IMR-90 (cell line): Measurements from ENCODE around the gene ZNF48. TPM values are rescaled to one million over a fixed set of nuclear protein-coding genes. Genes with fewer than 3 reads are reported as not detected.

ENCODE experiments used
- ATAC-seq: fragments of 200-7000 bp; cut with Tn5 transposase; 2 replicates; pipeline ENCODE4 v1.9.1; 2020; ENCODE audit warnings: low read depth, mild to moderate bottlenecking, moderate library complexity
- BruUV-seq: library from RNA; stranded (reverse); fragments of 400-500 nt; replicated peaks from 2 replicates; lab custom pipeline; 2021; lab: Mats Ljungman, UMichigan
- CTCF ChIA-PET: fragments of 300-600 bp; formaldehyde crosslinking; extraction: SDS; loops from one replicate; lab custom pipeline; 2021; ENCODE audit warnings: antibody characterized with exemption; lab: Yijun Ruan, JAX
- POLR2A ChIA-PET: fragments of 300-600 bp; sonication (Branson Sonifier 250); formaldehyde crosslinking; loops from one replicate; lab custom pipeline; 2022; ENCODE audit warnings: antibody characterized with exemption; ENCODE audit not compliant: unreplicated experiment; lab: Charles Lee
- DNase-seq: peaks from one replicate; pipeline ENCODE4 v3.0.0; 2013
- H2AFZ ChIP-seq: replicated peaks from 2 replicates; pipeline ENCODE3; 2013; ENCODE audit warnings: low read length, mild to moderate bottlenecking; ENCODE audit not compliant: poor library complexity
- H2AK5ac ChIP-seq: 2 replicates; pipeline ENCODE4 v1.6.1; 2013; ENCODE audit warnings: low read depth, low read length, inconsistent platforms
- H2AK9ac ChIP-seq: replicated peaks from 2 replicates; pipeline ENCODE3; 2013; ENCODE audit warnings: mild to moderate bottlenecking, low read depth, low read length, moderate library complexity; ENCODE audit not compliant: poor library complexity
- H2BK120ac ChIP-seq: 2 replicates; pipeline ENCODE4 v1.6.1; 2013; ENCODE audit warnings: low read depth, low read length, inconsistent platforms
- H2BK15ac ChIP-seq: 3 replicates; pipeline ENCODE4 v1.6.1; 2013; ENCODE audit warnings: low read depth, low read length, inconsistent platforms
- H2BK20ac ChIP-seq: 2 replicates; pipeline ENCODE4 v1.6.1; 2013; ENCODE audit warnings: low read depth, mild to moderate bottlenecking, inconsistent platforms, low read length, moderate library complexity
- H2BK5ac ChIP-seq: 2 replicates; pipeline ENCODE4 v1.6.1; 2013; ENCODE audit warnings: mild to moderate bottlenecking, low read depth, low read length, inconsistent platforms; ENCODE audit not compliant: poor library complexity, severe bottlenecking
- H3K14ac ChIP-seq: replicated peaks from 2 replicates; pipeline ENCODE4 v1.6.1; 2013; ENCODE audit warnings: low read depth, low read length, inconsistent platforms
- H3K18ac ChIP-seq: 2 replicates; pipeline ENCODE4 v1.6.1; 2013; ENCODE audit warnings: low read depth, low read length, control low read depth
- H3K23ac ChIP-seq: 2 replicates; pipeline ENCODE4 v1.6.1; 2013; ENCODE audit warnings: low read depth, low read length, inconsistent platforms
- H3K27ac ChIP-seq: 2 replicates; pipeline ENCODE4 v1.5.1; 2013; ENCODE audit warnings: mild to moderate bottlenecking, control low read depth, low read length; ENCODE audit not compliant: insufficient read depth
- H3K27me3 ChIP-seq: 2 replicates; pipeline ENCODE4 v1.6.1; 2013; ENCODE audit warnings: low read length; ENCODE audit not compliant: control insufficient read depth, insufficient read depth
- H3K36me3 ChIP-seq: 2 replicates; pipeline ENCODE4 v1.6.1; 2013; ENCODE audit warnings: low read length, mixed read lengths; ENCODE audit not compliant: control insufficient read depth, insufficient read depth
- H3K4ac ChIP-seq: 2 replicates; pipeline ENCODE4 v1.6.1; 2013; ENCODE audit warnings: low read depth, low read length, inconsistent platforms
- H3K4me1 ChIP-seq: 2 replicates; pipeline ENCODE4 v1.6.1; 2013; ENCODE audit warnings: low read length, mixed read lengths; ENCODE audit not compliant: control insufficient read depth, insufficient read depth
- H3K4me2 ChIP-seq: 2 replicates; pipeline ENCODE4 v1.6.1; 2013; ENCODE audit warnings: low read depth, mild to moderate bottlenecking, control low read depth, low read length, moderate library complexity
- H3K4me3 ChIP-seq: 2 replicates; pipeline ENCODE4 v1.5.1; 2013; ENCODE audit warnings: low read depth, mild to moderate bottlenecking, control low read depth, low read length, moderate library complexity; ENCODE audit not compliant: insufficient read depth
- H3K56ac ChIP-seq: 2 replicates; pipeline ENCODE4 v1.6.1; 2013; ENCODE audit warnings: low read length, inconsistent platforms; ENCODE audit not compliant: insufficient read depth; ENCODE audit errors: extremely low read depth
- H3K79me1 ChIP-seq, 2 experiments: 2 replicates each; pipeline ENCODE4 v1.6.1; 2013; ENCODE audit warnings: low read length in 2 of 2, inconsistent platforms in 1 of 2, low read depth in 1 of 2
- H3K9ac ChIP-seq: 2 replicates; pipeline ENCODE4 v1.6.1; 2013; ENCODE audit warnings: low read depth, low read length, control low read depth
- H3K9me1 ChIP-seq: 2 replicates; pipeline ENCODE4 v1.6.1; 2013; ENCODE audit warnings: low read length, inconsistent platforms; ENCODE audit not compliant: insufficient read depth
- H3K9me3 ChIP-seq: 2 replicates; pipeline ENCODE4 v1.6.1; 2013; ENCODE audit warnings: low read length; ENCODE audit not compliant: control insufficient read depth, insufficient read depth
- H4K20me1 ChIP-seq: 2 replicates; pipeline ENCODE4 v1.6.1; 2013; ENCODE audit warnings: low read length, inconsistent platforms; ENCODE audit not compliant: insufficient read depth
- H4K5ac ChIP-seq: 2 replicates; pipeline ENCODE4 v1.6.1; 2013; ENCODE audit warnings: mild to moderate bottlenecking, low read depth, low read length, control low read depth
- H4K8ac ChIP-seq, 2 experiments: 2 replicates each; pipeline ENCODE4 v1.6.1; 2013; ENCODE audit warnings: low read depth in 2 of 2, low read length in 2 of 2, control low read depth in 1 of 2, inconsistent platforms in 1 of 2
- H4K91ac ChIP-seq: 2 replicates; pipeline ENCODE4 v1.6.1; 2013; ENCODE audit warnings: low read depth, low read length, inconsistent platforms; ENCODE audit not compliant: insufficient read depth
- BHLHE40 ChIP-seq: fragments of 150-350 bp; IDR thresholded peaks from 2 replicates; pipeline ENCODE4 v1.6.1; 2016; ENCODE audit warnings: mild to moderate bottlenecking, low read depth, low read length
- CEBPB ChIP-seq: IDR thresholded peaks from 2 replicates; pipeline ENCODE4 v1.6.1; 2012; ENCODE audit warnings: low read depth, low read length, improper control_type of control experiment
- CHD1 ChIP-seq: IDR thresholded peaks from 2 replicates; pipeline ENCODE4 v1.6.1; 2012; ENCODE audit warnings: low read depth, low read length, improper control_type of control experiment
- FOS ChIP-seq: fragments of 150-350 bp; IDR thresholded peaks from 2 replicates; pipeline ENCODE4 v1.6.1; 2016; ENCODE audit warnings: low read depth, low read length
- MAFK ChIP-seq: IDR thresholded peaks from 2 replicates; pipeline ENCODE4 v1.6.1; 2012; ENCODE audit warnings: low read depth, low read length, improper control_type of control experiment
- MAZ ChIP-seq: IDR thresholded peaks from 2 replicates; pipeline ENCODE4 v1.6.1; 2012; ENCODE audit warnings: low read depth, mild to moderate bottlenecking, low read length, improper control_type of control experiment, moderate library complexity, borderline replicate concordance
- NFE2L2 ChIP-seq: fragments of 150-350 bp; IDR thresholded peaks from 2 replicates; pipeline ENCODE4 v1.6.1; 2016; ENCODE audit warnings: low read depth, mild to moderate bottlenecking, low read length
- RAD21 ChIP-seq: IDR thresholded peaks from 2 replicates; pipeline ENCODE4 v1.6.1; 2012; ENCODE audit warnings: low read length, improper control_type of control experiment
- RCOR1 ChIP-seq: IDR thresholded peaks from 2 replicates; pipeline ENCODE4 v1.6.1; 2012; ENCODE audit warnings: mild to moderate bottlenecking, low read length, improper control_type of control experiment; ENCODE audit not compliant: insufficient replicate concordance
- RFX5 ChIP-seq: IDR thresholded peaks from 2 replicates; pipeline ENCODE4 v1.8.0; 2012; ENCODE audit warnings: low read depth, mild to moderate bottlenecking, low read length, moderate library complexity
- SMC3 ChIP-seq: fragments of 150-350 bp; IDR thresholded peaks from 2 replicates; pipeline ENCODE4 v1.6.1; 2016; ENCODE audit warnings: low read depth, mild to moderate bottlenecking, antibody characterized with exemption, low read length, moderate library complexity
- WGBS, 2 experiments: methylation state at CpG; one replicate each; pipeline versions ENCODE4 v1.1.5 to v1.1.7; 2013; ENCODE audit warnings: missing lambda C conversion rate in 2 of 2; ENCODE audit not compliant: insufficient read length in 1 of 2; ENCODE audit errors: extremely low coverage in 2 of 2; 5-methylcytosine and 5-hydroxymethylcytosine counted together
- dilution Hi-C: fragments of 300-500 bp; cut with HindIII; formaldehyde crosslinking; loops from one replicate; pipeline ENCODE4 v1.14.3; 2018; ENCODE audit warnings: low sequenced_read_pairs; ENCODE audit not compliant: unreplicated experiment
- in situ Hi-C: fragments of 300-500 bp; cut with MboI; formaldehyde crosslinking; loops from 3 replicates; pipeline ENCODE4 v1.14.3; 2019; ENCODE audit warnings: low sequenced_read_pairs, inconsistent platforms, mixed read lengths
- intact Hi-C: fragments of 100-400 bp; cut with micrococcal nuclease; formaldehyde crosslinking; loops from 2 replicates; pipeline ENCODE4 v1.10.0; 2022
- polyA plus RNA-seq, 3 experiments: library from polyadenylated mRNA; depleted of rRNA; stranded (reverse); fragments of >200 nt; gene quantifications; 2 replicates each; pipeline ENCODE4 v1.2.3, GENCODE V29; 2012; ENCODE audit warnings: low replicate concordance in 1 of 3
- total RNA-seq: library from RNA; depleted of rRNA; stranded (reverse); fragments of >200 nt; gene quantifications from 2 replicates; pipeline ENCODE4 v1.2.3, GENCODE V29; 2012
- TF ChIP-seq, protein P1 (sequence below): fragments of 150-350 bp; IDR thresholded peaks from 2 replicates; pipeline ENCODE4 v1.6.1; 2016; ENCODE audit warnings: low read depth, mild to moderate bottlenecking, low read length, moderate library complexity, borderline replicate concordance
- TF ChIP-seq, protein P2 (sequence below): conservative IDR thresholded peaks from 2 replicates; pipeline ENCODE4 v1.5.1; 2012; ENCODE audit warnings: mild to moderate bottlenecking, low read depth, low read length, improper control_type of control experiment

Gene ZNF48
- total and polyA plus RNA-seq, 2 of the 4 experiments (the other 2 are of a cell fraction): 5.8 to 6.6 TPM

DNA sequence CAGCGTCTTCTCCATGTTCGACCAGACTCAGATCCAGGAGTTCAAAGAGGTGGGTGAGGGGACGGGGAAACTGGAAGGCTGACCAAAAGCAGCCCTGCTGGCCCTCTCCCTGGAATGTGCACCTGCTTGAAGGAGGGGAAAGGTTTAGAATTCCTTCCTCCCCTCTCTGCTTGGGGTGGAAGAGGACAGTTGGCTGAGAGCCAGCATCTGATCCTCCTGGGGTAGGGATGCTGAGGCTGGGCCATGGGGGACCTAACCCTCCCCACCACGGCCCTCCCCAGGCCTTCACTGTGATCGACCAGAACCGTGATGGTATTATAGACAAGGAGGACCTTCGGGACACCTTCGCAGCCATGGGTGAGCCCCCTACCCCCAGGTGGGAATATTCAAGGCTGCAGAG, 19.4 kb upstream of the ZNF48 start:
- Histone ChIP-seq H4K91ac (no peak overlapping the region), H2BK120ac (no peak overlapping the region), H4K5ac (no peak overlapping the region), H3K18ac (no peak overlapping the region), H3K9ac (no peak overlapping the region), H4K8ac (no peak overlapping the region), H3K27ac (no peak overlapping the region), H2AK5ac (no peak overlapping the region), H3K9me1 (peaks cover 21% of the 10 kb centered on the region), H2BK5ac (no peak overlapping the region), H2AK9ac (no peak overlapping the region), H3K4ac (no peak overlapping the region), H3K79me1 (peaks cover 5 to 37% of the 10 kb centered on the region in 2 experiments), H3K23ac (no peak overlapping the region), H4K20me1 (peaks cover 10% of the 10 kb centered on the region), H2BK15ac (no peak overlapping the region), H3K4me2 (no peak overlapping the region), H3K9me3 (no peaks in the 10 kb centered on the region), H2BK20ac (no peak overlapping the region), H3K4me3 (no peak overlapping the region), H3K27me3 (no peaks in the 10 kb centered on the region), H2AFZ (no peak overlapping the region), H3K4me1 (peaks cover 7% of the 10 kb centered on the region), H3K36me3 (no peaks in the 10 kb centered on the region), H3K14ac (no peak overlapping the region), H3K56ac (no peak overlapping the region)
- intact Hi-C loops: no loop called here
- ChIA-PET POLR2A (no interaction called here), CTCF (no interaction called here)
- WGBS, 2 experiments: no CpG with 5 or more reads among the region's 8 CpGs
- in situ Hi-C loops: no loop called here
- no TSS peak for BruUV-seq
- dilution Hi-C loops: no loop called here
- DNase-seq (no peak), ATAC-seq (no peak)
- no peak for TF ChIP-seq RAD21
- no peak for TF ChIP-seq MAFK
- TF ChIP-seq RCOR1: no peak
- no peak for TF ChIP-seq SMC3
- no peak for TF ChIP-seq MAZ
- no peak for TF ChIP-seq NFE2L2
- TF ChIP-seq CHD1: no peak
- TF ChIP-seq, protein P1, sequence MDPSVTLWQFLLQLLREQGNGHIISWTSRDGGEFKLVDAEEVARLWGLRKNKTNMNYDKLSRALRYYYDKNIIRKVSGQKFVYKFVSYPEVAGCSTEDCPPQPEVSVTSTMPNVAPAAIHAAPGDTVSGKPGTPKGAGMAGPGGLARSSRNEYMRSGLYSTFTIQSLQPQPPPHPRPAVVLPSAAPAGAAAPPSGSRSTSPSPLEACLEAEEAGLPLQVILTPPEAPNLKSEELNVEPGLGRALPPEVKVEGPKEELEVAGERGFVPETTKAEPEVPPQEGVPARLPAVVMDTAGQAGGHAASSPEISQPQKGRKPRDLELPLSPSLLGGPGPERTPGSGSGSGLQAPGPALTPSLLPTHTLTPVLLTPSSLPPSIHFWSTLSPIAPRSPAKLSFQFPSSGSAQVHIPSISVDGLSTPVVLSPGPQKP: no peak
- no peak for TF ChIP-seq BHLHE40
- no peak for TF ChIP-seq RFX5
- TF ChIP-seq, protein P2, sequence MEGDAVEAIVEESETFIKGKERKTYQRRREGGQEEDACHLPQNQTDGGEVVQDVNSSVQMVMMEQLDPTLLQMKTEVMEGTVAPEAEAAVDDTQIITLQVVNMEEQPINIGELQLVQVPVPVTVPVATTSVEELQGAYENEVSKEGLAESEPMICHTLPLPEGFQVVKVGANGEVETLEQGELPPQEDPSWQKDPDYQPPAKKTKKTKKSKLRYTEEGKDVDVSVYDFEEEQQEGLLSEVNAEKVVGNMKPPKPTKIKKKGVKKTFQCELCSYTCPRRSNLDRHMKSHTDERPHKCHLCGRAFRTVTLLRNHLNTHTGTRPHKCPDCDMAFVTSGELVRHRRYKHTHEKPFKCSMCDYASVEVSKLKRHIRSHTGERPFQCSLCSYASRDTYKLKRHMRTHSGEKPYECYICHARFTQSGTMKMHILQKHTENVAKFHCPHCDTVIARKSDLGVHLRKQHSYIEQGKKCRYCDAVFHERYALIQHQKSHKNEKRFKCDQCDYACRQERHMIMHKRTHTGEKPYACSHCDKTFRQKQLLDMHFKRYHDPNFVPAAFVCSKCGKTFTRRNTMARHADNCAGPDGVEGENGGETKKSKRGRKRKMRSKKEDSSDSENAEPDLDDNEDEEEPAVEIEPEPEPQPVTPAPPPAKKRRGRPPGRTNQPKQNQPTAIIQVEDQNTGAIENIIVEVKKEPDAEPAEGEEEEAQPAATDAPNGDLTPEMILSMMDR: no peak
- TF ChIP-seq CEBPB: no peak
- TF ChIP-seq FOS: no peak
